Measurements from ENCODE around the gene DUSP7.

Gene DUSP7

GRCh38 chr3:52004906-52005395, 51.4 kb downstream of the DUSP7 start:
- DNase-seq, result no peak

GRCh38 chr3:52004163-52004787, 52.1 kb downstream of the DUSP7 start:
- DNase-seq, result peak; percentile 41

DNA sequence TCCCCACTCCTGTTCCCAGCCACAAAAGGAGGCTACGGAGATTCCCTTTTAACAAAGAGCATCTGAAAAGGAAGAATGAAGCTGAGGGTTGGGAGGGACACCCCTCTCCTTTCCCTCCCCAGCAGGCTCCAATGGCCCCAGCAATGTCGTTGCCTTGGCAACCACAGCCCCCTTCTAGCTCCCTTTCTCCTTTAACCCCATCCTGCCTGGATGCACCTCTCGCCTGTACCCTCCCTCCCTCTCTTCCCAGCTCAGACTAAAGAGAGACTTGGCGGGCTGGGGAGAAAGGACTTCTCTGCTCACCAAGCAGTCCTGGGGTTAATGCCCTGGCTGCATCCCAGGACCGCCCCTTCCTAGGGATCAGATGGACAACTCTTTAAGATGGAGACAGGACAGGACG, 53.6 kb downstream of the DUSP7 start:
- DNase-seq, result no peak

- peak; percentile 69 for DNase-seq
Observed at GRCh38 chr3:52001443-52001974, 54.9 kb downstream of the DUSP7 start.

DNA sequence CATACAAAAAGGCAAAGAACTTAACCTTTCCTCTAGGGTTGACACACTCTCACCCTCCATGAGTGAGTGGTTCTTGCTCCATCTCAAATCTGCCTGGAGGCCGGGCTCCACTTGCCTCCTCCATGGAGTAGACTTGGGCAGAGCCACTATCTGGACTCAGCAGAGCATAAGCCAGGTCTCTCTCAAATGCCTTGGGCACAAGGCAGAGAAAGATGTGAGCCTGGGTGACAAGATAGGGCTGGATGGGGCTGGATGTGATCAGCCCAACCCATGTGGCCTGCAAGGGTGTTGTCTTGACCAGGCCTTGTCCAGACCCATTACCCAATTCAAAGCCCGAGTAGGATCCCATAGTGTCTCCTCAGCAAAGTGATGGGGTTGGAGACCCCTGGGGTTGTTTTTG, 56.5 kb downstream of the DUSP7 start:
- no peak for DNase-seq
